K562 (cell line): ENCODE results near the gene CBR4. TPM values are rescaled to one million over a fixed set of nuclear protein-coding genes. Genes with fewer than 3 reads are reported as not detected.

Experiments used
- ATAC-seq: fragments of 200-7000 bp; cut with Tn5 transposase; 3 replicates; pipeline ENCODE4 v1.9.1; 2020; ENCODE audit warnings: moderate library complexity
- BruUV-seq: library from RNA; stranded (reverse); fragments of 400-500 nt; replicated peaks from 2 replicates; lab custom pipeline; 2021; lab: Mats Ljungman, UMichigan
- CTCF ChIA-PET: fragments of 300-600 bp; formaldehyde crosslinking; extraction: SDS; loops from one replicate; lab custom pipeline; 2021; ENCODE audit warnings: low intra/inter-chr PET ratio; lab: Yijun Ruan, JAX
- POLR2A ChIA-PET: fragments of 300-600, 350-650 bp; sonication (Branson Sonifier 250); formaldehyde crosslinking; extraction: SDS; loops from one replicate; lab custom pipeline; 2021; ENCODE audit warnings: antibody characterized with exemption, inconsistent platforms; lab: Yijun Ruan, JAX
- DNase-seq, 4 experiments: peaks; one replicate each; pipeline versions ENCODE4 v3.0.0 to v3.0.0-alpha.2; 2011 to 2018; ENCODE audit warnings: low spot score in 3 of 4, mixed read lengths in 3 of 4; ENCODE audit errors: extremely low read depth in 1 of 4
- FAIRE-seq: peaks from 2 replicates; lab custom pipeline; 2011; peaks lifted over from hg19 to GRCh38; lab: Jason Lieb, UNC
- H2AFZ ChIP-seq: 2 replicates; pipeline ENCODE4 v1.6.0; 2011; ENCODE audit warnings: low read depth, low read length, control low read depth, inconsistent platforms
- H3K27ac ChIP-seq: fragments of 200-600 bp; 3 replicates; pipeline ENCODE4 v1.8.0; 2011; ENCODE audit warnings: low read depth, mild to moderate bottlenecking, control low read depth, inconsistent platforms, low read length, moderate library complexity, mixed read lengths; ENCODE audit errors: extremely low read depth
- H3K27me3 ChIP-seq, 2 experiments: fragments of 300-600 bp in 1 of 2; 2 replicates in 1 of 2; 3 replicates in 1 of 2; pipeline versions ENCODE4 v1.6.0 to v1.8.0; 2011; ENCODE audit warnings: inconsistent platforms in 2 of 2, low read length in 2 of 2, mild to moderate bottlenecking in 1 of 2, mixed read lengths in 1 of 2, moderate library complexity in 1 of 2; ENCODE audit not compliant: control insufficient read depth in 2 of 2, insufficient read depth in 2 of 2
- H3K36me3 ChIP-seq: fragments of 300-600 bp; 3 replicates; pipeline ENCODE4 v1.8.0; 2011; ENCODE audit warnings: mild to moderate bottlenecking, low read length, inconsistent platforms; ENCODE audit not compliant: control insufficient read depth, insufficient read depth
- H3K4me1 ChIP-seq, 2 experiments: fragments of 200-600 bp in 1 of 2; replicated peaks in 1 of 2; 2 replicates in 1 of 2; 3 replicates in 1 of 2; pipeline versions ENCODE4 v1.5.1 to v1.8.0; 2011; ENCODE audit warnings: inconsistent platforms in 2 of 2, low read length in 2 of 2, mild to moderate bottlenecking in 1 of 2, mixed read lengths in 1 of 2, moderate library complexity in 1 of 2; ENCODE audit not compliant: control insufficient read depth in 2 of 2, insufficient read depth in 2 of 2
- H3K4me2 ChIP-seq: 2 replicates; pipeline ENCODE4 v1.6.1; 2011; ENCODE audit warnings: low read length, control low read depth, inconsistent platforms, mixed read lengths; ENCODE audit not compliant: insufficient read depth
- H3K4me3 ChIP-seq: fragments of 200-600 bp; sonication (generic), shearing (Covaris generic); 2 replicates; pipeline ENCODE4 v1.5.1; 2016; ENCODE audit warnings: control low read depth, inconsistent platforms
- H3K79me2 ChIP-seq: fragments of 200-600 bp; 3 replicates; pipeline ENCODE4 v1.8.0; 2011; ENCODE audit warnings: low read length, inconsistent platforms; ENCODE audit not compliant: control insufficient read depth, insufficient read depth
- H3K9ac ChIP-seq, 2 experiments: 2 replicates each; pipeline versions ENCODE4 v1.6.0 to v1.6.1; 2011; ENCODE audit warnings: low read depth in 2 of 2, low read length in 2 of 2, control low read depth in 1 of 2, inconsistent platforms in 1 of 2, mild to moderate bottlenecking in 1 of 2, mixed read lengths in 1 of 2; ENCODE audit not compliant: insufficient read depth in 1 of 2
- H3K9me1 ChIP-seq: one replicate; pipeline ENCODE4 v1.6.0; 2011; ENCODE audit warnings: inconsistent platforms, mild to moderate bottlenecking, low read length, moderate library complexity; ENCODE audit not compliant: control insufficient read depth, insufficient read depth
- H3K9me3 ChIP-seq: replicated peaks from 2 replicates; pipeline ENCODE4 v1.5.1; 2011; ENCODE audit warnings: low read depth, low read length, inconsistent platforms; ENCODE audit not compliant: control insufficient read depth, insufficient read depth
- H4K20me1 ChIP-seq: replicated peaks from 2 replicates; pipeline ENCODE4 v1.6.1; 2011; ENCODE audit warnings: low read length, inconsistent platforms, mixed read lengths; ENCODE audit not compliant: control insufficient read depth, insufficient read depth
- NFRKB ChIP-seq: fragments of 450-650 bp; IDR thresholded peaks from 2 replicates; pipeline ENCODE4 v1.6.1; 2016; ENCODE audit warnings: low read depth
- POLR2H ChIP-seq: IDR thresholded peaks from 2 replicates; pipeline ENCODE4 v1.6.1; 2016; ENCODE audit warnings: missing genetic modification characterization, low read depth, mild to moderate bottlenecking, control low read depth, missing compliant biosample characterization, moderate library complexity
- SRSF7 ChIP-seq: fragments of 200-400 bp; formaldehyde crosslinking; optimal IDR thresholded peaks from 2 replicates; pipeline ENCODE3; 2017; ENCODE audit warnings: mild to moderate bottlenecking, low read depth, low read length
- WGBS: fragments of 100-300 bp; shearing (Covaris generic); methylation state at CpG from one replicate; pipeline ENCODE4 v1.1.6; 2016; ENCODE audit warnings: low coverage, mixed read lengths; ENCODE audit not compliant: insufficient coverage; ENCODE audit errors: missing lambda C conversion rate; 5-methylcytosine and 5-hydroxymethylcytosine counted together
- in situ Hi-C: fragments of 300-500 bp; cut with MboI; formaldehyde crosslinking; loops from 4 replicates; pipeline ENCODE4 v1.15.0; 2018; ENCODE audit warnings: inconsistent platforms, mixed read lengths
- intact Hi-C: fragments of 100-400 bp; cut with micrococcal nuclease; formaldehyde crosslinking; loops from 2 replicates; pipeline ENCODE4 v1.14.2; 2022
- polyA plus RNA-seq, 8 experiments: library from polyadenylated mRNA; depleted of rRNA in 4 of 8; stranded (reverse) in 5 of 8; unstranded in 3 of 8; fragments of >200 nt; fragmentation: Nextera tagmentation in 2 of 8; fragmentation: Illumina TruSeq in 1 of 8; extraction: Ambion mirVana in 2 of 8; extraction: Trizol in 1 of 8; gene quantifications; 2 replicates each; pipeline versions ENCODE4 v1.2.1 to v1.2.3, GENCODE V29; 2011 to 2014; ENCODE audit warnings: inconsistent platforms in 1 of 8, missing spikeins in 1 of 8
- total RNA-seq, 7 experiments: library from RNA; depleted of rRNA in 6 of 7; stranded (reverse); fragments of >200 nt in 6 of 7; fragmentation: Illumina TruSeq in 2 of 7; extraction: Trizol in 2 of 7; gene quantifications; 2 replicates each; pipeline versions ENCODE4 v1.2.1 to v1.2.3, GENCODE V29; 2011 to 2021; ENCODE audit warnings: low replicate concordance in 1 of 7
- TF ChIP-seq, protein P1 (sequence below): IDR thresholded peaks from 2 replicates; pipeline ENCODE4 v1.6.1; 2011; ENCODE audit not compliant: insufficient read length; ENCODE audit errors: extremely low read depth
- TF ChIP-seq, protein P2 (sequence below): fragments of 250-450 bp; sonication (Bioruptor Pico); IDR thresholded peaks from 2 replicates; pipeline ENCODE4 v1.4.0; 2020; ENCODE audit warnings: mild to moderate bottlenecking
- TF ChIP-seq, protein P3 (sequence below): fragments of 200-400 bp; formaldehyde crosslinking; IDR thresholded peaks from 2 replicates; pipeline ENCODE4 v1.6.1; 2017; ENCODE audit warnings: mild to moderate bottlenecking, low read depth, low read length, moderate library complexity

CBR4 gene
- total and polyA plus RNA-seq, 9 of the 15 experiments (the other 6 are each of a cell fraction or from before 2014, with no cell fraction given), result 12.1 to 26.4 (median 18.6) TPM

DNA sequence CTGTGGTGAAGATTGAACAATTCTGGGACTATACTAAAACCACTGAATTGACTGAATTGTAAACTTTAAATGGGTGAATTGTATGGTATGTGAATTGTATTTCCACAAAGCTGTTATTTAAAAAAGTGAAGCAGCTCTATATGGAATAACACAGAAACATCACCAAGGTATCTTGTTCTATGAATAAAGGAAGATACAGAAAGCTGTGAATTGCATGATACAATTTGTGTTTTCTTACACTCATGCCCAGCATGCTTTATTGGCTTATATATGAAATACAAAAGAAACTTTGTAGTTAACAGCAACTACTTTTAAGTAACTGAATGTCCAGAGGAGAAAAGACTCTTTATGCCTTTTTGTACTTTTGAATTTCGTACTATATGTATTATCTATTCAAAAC lies 11.5 kb downstream of the CBR4 start (continued):
- TF ChIP-seq, protein P1, sequence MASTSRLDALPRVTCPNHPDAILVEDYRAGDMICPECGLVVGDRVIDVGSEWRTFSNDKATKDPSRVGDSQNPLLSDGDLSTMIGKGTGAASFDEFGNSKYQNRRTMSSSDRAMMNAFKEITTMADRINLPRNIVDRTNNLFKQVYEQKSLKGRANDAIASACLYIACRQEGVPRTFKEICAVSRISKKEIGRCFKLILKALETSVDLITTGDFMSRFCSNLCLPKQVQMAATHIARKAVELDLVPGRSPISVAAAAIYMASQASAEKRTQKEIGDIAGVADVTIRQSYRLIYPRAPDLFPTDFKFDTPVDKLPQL, result no peak
- no peak for TF ChIP-seq POLR2H
- TF ChIP-seq, protein P2, sequence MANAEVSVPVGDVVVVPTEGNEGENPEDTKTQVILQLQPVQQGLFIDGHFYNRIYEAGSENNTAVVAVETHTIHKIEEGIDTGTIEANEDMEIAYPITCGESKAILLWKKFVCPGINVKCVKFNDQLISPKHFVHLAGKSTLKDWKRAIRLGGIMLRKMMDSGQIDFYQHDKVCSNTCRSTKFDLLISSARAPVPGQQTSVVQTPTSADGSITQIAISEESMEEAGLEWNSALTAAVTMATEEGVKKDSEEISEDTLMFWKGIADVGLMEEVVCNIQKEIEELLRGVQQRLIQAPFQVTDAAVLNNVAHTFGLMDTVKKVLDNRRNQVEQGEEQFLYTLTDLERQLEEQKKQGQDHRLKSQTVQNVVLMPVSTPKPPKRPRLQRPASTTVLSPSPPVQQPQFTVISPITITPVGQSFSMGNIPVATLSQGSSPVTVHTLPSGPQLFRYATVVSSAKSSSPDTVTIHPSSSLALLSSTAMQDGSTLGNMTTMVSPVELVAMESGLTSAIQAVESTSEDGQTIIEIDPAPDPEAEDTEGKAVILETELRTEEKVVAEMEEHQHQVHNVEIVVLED (CRISPR knock-in tag), result no peak

DNA sequence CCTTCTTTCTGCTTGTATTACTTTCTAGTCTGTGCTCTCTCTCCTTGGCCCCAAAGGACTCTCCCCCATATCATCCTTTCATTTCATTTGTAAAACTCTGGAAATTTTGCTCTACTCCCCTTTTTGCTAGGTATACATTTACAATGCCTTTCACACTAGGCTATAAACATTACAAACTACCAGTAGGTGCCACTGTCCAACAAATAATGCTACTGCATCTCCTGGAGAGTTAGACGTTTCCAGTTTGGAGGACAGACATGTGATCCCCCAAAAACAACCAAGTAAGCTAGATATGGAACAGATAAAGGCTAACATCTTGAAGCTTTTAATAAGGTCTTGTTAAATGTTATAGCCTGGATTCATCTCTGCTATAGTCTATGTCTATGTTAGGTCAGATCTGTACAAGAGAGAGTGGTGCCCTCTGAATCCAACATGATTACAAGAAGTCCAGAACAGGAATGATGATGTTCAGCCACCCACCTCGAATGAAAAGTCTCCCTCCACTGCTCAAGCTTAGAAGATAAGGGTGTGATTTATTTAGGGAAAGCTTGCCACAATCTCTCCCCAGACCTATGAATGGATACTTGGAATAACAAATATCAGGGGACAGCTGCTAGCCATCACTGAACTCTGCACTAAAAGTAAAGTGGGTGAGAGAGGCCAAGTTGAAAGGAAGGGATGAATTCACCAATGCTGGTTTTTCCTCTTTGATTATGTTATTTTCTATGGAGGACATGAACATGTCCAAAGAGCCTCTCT lies 14.3 kb downstream of the CBR4 start:
- peaks cover 53% of the 10 kb centered on the region for H3K36me3 ChIP-seq
- FAIRE-seq, result no peak
- in situ Hi-C loops, result no loop called here
- TF ChIP-seq, protein P3, sequence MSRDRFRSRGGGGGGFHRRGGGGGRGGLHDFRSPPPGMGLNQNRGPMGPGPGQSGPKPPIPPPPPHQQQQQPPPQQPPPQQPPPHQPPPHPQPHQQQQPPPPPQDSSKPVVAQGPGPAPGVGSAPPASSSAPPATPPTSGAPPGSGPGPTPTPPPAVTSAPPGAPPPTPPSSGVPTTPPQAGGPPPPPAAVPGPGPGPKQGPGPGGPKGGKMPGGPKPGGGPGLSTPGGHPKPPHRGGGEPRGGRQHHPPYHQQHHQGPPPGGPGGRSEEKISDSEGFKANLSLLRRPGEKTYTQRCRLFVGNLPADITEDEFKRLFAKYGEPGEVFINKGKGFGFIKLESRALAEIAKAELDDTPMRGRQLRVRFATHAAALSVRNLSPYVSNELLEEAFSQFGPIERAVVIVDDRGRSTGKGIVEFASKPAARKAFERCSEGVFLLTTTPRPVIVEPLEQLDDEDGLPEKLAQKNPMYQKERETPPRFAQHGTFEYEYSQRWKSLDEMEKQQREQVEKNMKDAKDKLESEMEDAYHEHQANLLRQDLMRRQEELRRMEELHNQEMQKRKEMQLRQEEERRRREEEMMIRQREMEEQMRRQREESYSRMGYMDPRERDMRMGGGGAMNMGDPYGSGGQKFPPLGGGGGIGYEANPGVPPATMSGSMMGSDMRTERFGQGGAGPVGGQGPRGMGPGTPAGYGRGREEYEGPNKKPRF, result no peak
- TF ChIP-seq NFRKB, result no peak
- no peak for TF ChIP-seq SRSF7

More for the DNA sequence above, 14.3 kb downstream of the CBR4 start:
- DNase-seq (no peak), ATAC-seq (peak; percentile 62)
- 20% methylated on average over 2 of the region's 2 CpGs for WGBS
- CTCF ChIA-PET, result interaction anchor here (1.5 kb wide), 1 partner anchor 571 kb away, joined by 7 read pairs; no protein-coding TSS in a partner anchor
- no peak overlapping the region for H3K4me3 ChIP-seq
- H3K9me1 ChIP-seq, result no peaks in the 10 kb centered on the region
- H3K4me1 ChIP-seq, result no peaks in the 10 kb centered on the region
- H3K9me3 ChIP-seq, result no peaks in the 10 kb centered on the region
- H4K20me1 ChIP-seq, result no peaks in the 10 kb centered on the region
- no peak overlapping the region for H3K27ac ChIP-seq
- intact Hi-C loops, result no loop called here
- no peaks in the 10 kb centered on the region for H3K27me3 ChIP-seq
- POLR2A ChIA-PET, result interaction anchor here (0.9 kb wide), 1 partner anchor 94 kb away, joined by 3 read pairs; no protein-coding TSS in a partner anchor
- H3K4me2 ChIP-seq, result no peak overlapping the region
- no TSS peak for BruUV-seq
- H2AFZ ChIP-seq, result no peak overlapping the region
- H3K9ac ChIP-seq, result no peak overlapping the region
- H3K79me2 ChIP-seq, result no peaks in the 10 kb centered on the region
